ENCODE data around the gene BAIAP2L1.

Gene BAIAP2L1

DNA sequence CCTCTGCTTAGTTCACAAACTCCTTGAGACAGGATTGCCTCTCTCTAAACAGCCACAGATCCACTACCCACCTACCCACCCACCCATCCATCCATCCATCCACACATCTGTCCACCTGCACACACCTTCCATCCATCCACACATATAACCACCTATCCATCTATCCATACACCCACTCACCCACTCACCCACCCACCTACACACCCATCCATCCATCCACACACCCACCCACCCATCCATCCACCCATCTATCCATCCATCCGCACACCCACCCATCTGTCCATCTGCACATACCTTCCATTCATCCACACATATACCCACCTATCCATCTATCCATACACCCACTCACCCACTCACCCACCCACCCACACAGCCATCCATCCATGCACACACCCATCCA is 158.5 kb downstream of the BAIAP2L1 start:
- Histone ChIP-seq H3F3A (ENCODE audit: insufficient read depth, low read length) (no peaks in the 10 kb centered on the region), H2AFZ (ENCODE audit: low read length) (no peak overlapping the region), H3K9me3 (replicated peaks; ENCODE audit: insufficient read depth, low read length) (no peaks in the 10 kb centered on the region), H3K4me1 (ENCODE audit: low read length) (no peaks in the 10 kb centered on the region), H3K27me3 (replicated peaks; ENCODE audit: insufficient read depth, low read length) (no peaks in the 10 kb centered on the region), H3K36me3 (replicated peaks; ENCODE audit: insufficient read depth, low read length) (no peaks in the 10 kb centered on the region), H3K79me2 (ENCODE audit: low read length) (no peaks in the 10 kb centered on the region), H4K20me1 (ENCODE audit: insufficient read depth, low read length) (no peaks in the 10 kb centered on the region), H3K4me3 (ENCODE audit: low read length) (no peak overlapping the region), H3K9ac (ENCODE audit: low read length) (no peak overlapping the region), H3K27ac (ENCODE audit: low read length) (no peak overlapping the region), H3K9me2 (replicated peaks; ENCODE audit: insufficient read depth, low read length) (no peaks in the 10 kb centered on the region), H3K4me2 (ENCODE audit: low read depth, low read length) (no peak overlapping the region)
- no peak for DNase-seq
- no peak for TF ChIP-seq EZH2 (optimal IDR thresholded peaks at IDR 0.05; ENCODE audit: low read depth, low read length)
- no peak for TF ChIP-seq CTCF (IDR thresholded peaks at IDR 0.05; ENCODE audit: low read length)
- no peak for TF ChIP-seq EZH2phosphoT487 (IDR thresholded peaks at IDR 0.05; ENCODE audit: low read length)

- no peak for DNase-seq
- TF ChIP-seq EZH2 (optimal IDR thresholded peaks at IDR 0.05; ENCODE audit: low read depth, low read length) = no peak
- TF ChIP-seq EZH2phosphoT487 (IDR thresholded peaks at IDR 0.05; ENCODE audit: low read length) = no peak
- no peak for TF ChIP-seq CTCF (IDR thresholded peaks at IDR 0.05; ENCODE audit: low read length)
- Histone ChIP-seq H3K9me2 (replicated peaks; ENCODE audit: insufficient read depth, low read length) (no peaks in the 10 kb centered on the region), H3F3A (ENCODE audit: insufficient read depth, low read length) (no peaks in the 10 kb centered on the region), H3K4me1 (ENCODE audit: low read length) (no peaks in the 10 kb centered on the region), H3K27me3 (replicated peaks; ENCODE audit: insufficient read depth, low read length) (no peaks in the 10 kb centered on the region), H3K4me3 (ENCODE audit: low read length) (no peak overlapping the region), H3K79me2 (ENCODE audit: low read length) (no peaks in the 10 kb centered on the region), H4K20me1 (ENCODE audit: insufficient read depth, low read length) (no peaks in the 10 kb centered on the region), H3K9me3 (replicated peaks; ENCODE audit: insufficient read depth, low read length) (no peaks in the 10 kb centered on the region), H3K4me2 (ENCODE audit: low read depth, low read length) (no peak overlapping the region), H3K36me3 (replicated peaks; ENCODE audit: insufficient read depth, low read length) (no peaks in the 10 kb centered on the region), H3K9ac (ENCODE audit: low read length) (no peak overlapping the region), H2AFZ (ENCODE audit: low read length) (no peak overlapping the region), H3K27ac (ENCODE audit: low read length) (no peak overlapping the region)
Measured at GRCh38 chr7:98241674-98242241, 159.1 kb downstream of the BAIAP2L1 start.
